GM12873 (cell line): ENCODE measurements around the gene ROCK2.

Experiments used
- TF ChIP-seq, protein P1 (sequence below): IDR thresholded peaks from 2 replicates; pipeline ENCODE4 v1.5.1; 2012; ENCODE audit warnings: low read depth, mild to moderate bottlenecking, moderate library complexity, low read length, control low read depth; ENCODE audit not compliant: insufficient read depth; ENCODE audit errors: missing control alignments

The ROCK2 gene

DNA sequence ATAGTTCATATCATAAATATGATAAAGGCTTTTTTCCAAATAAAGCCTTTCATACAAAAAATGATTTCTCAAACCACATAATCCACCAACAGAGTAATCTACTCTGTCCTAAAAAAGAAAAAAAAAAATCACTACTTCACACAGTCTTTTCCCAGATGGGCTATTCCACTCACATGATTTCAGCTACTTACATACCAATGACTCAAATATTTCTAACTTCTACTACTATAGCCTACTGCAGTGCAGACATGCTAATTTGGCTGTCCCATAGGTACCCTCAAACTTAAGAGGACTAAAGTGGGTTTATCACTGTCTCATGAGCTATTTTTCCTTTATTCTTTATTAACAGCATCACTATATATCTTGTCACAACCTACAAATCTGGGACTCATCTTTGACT is 131.8 kb downstream of the ROCK2 start:
- TF ChIP-seq, protein P1, sequence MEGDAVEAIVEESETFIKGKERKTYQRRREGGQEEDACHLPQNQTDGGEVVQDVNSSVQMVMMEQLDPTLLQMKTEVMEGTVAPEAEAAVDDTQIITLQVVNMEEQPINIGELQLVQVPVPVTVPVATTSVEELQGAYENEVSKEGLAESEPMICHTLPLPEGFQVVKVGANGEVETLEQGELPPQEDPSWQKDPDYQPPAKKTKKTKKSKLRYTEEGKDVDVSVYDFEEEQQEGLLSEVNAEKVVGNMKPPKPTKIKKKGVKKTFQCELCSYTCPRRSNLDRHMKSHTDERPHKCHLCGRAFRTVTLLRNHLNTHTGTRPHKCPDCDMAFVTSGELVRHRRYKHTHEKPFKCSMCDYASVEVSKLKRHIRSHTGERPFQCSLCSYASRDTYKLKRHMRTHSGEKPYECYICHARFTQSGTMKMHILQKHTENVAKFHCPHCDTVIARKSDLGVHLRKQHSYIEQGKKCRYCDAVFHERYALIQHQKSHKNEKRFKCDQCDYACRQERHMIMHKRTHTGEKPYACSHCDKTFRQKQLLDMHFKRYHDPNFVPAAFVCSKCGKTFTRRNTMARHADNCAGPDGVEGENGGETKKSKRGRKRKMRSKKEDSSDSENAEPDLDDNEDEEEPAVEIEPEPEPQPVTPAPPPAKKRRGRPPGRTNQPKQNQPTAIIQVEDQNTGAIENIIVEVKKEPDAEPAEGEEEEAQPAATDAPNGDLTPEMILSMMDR = no peak

DNA sequence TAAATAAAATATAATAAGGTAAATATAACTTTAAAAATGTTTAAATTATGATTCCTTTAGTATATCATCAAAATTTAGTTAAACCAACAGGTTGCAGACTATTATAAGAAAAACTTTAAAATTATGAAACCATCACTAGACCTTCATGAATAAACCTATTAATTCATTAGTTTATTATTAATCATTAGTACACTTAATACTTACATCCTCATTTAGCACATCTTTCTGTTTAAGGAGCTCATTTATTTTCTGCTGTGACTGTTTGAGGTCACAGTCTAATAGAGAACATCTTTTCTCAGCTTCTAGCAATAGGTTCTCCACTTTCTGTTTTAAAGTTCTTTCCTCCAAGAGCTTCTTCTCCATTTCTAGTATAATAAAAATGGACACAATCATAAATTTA is 136.4 kb downstream of the ROCK2 start:
- TF ChIP-seq, protein P1 = no peak

DNA sequence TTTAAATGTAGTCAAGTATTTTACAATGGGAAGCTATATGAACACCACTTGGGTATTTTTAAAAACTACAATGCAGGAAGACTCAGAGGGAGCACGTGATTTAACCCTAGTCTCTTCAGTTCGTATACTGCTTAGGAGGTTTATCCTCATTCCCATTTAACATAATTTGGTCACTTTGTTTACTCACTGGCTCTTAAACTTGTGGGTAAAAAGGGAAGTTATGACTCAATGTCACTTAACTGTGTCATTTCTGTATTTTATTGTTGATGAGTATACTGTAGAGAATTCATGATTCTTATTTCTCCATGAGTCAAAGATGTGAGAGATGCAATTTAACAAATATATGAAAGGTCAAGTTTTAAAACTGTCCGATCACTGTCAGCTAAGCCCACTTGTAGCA is 141.0 kb downstream of the ROCK2 start:
- TF ChIP-seq, protein P1 = no peak

DNA sequence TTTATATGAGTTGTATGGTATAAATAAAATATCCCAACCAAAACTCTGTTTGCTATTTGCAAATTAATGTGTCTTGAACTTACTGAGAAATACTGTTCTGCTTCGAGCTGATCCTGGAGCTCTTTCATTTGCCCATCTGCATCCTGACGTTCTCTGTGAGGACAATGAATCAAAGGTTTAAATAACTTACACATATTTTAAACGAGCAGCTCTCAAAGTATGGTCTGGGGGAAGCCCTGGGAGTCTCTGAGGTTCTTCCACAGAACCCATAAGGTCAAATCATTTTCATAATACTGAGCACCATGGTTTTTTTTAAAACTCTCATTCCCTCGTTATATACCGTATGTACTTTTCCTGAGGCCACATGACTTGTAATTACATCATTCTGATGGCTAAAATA is 142.5 kb downstream of the ROCK2 start:
- TF ChIP-seq, protein P1 = no peak

DNA sequence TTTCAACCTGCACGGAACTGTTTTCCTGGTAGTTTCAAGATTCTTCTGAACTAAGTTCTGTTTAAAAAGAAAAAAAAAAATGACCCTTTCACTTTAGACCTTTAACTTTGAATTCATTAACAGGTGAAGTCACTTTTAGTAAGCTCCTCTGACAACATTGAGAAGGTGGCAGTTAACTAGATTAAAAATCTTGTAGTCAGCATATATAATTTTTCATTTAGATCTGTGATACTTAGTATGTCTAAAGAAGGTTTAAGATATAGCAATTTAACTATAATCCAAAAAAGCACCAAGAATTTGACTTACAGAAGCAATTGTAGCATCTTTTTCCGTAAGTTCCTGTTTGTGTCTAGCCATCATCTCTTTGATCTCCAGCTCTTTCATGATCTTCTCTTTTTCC is 143.8 kb downstream of the ROCK2 start:
- TF ChIP-seq, protein P1 = no peak

DNA sequence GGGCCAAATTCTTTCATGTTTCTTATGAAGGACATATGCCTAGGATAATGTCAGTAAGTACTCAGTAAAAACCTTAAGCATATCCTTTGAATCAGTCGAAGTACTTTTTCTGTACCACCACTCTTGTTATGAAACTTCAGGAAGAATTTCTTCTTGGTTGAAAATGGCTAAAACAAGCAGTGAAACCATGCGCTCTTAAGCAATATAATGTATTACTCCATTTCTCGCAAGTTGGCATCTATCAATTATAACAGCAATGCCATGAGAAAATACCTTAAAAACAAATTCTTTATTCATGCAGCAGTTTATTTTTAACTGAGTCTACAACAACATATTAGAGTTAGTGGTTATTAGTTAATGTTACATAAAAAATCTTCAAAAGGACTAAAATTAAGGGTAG is 148.2 kb downstream of the ROCK2 start:
- TF ChIP-seq, protein P1 = no peak

DNA sequence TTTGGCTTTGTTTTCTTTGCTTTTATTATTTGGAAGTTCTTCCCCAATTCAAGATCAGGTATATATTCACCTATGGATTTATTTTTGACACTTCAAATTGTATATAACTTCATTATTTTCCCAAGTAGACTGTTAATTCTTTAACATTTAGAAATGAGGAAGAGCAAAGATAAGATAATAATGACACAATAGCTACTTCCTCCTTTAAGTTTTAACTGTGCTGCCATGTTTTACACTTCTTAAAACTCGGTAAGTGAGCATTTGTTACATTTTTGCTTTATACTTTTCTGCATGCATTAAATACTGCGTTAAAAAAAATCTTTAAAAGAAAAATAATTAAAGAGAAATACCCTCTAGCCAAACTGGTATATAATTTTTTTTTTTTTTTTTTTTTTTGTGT is 156.7 kb downstream of the ROCK2 start:
- TF ChIP-seq, protein P1 = no peak
